ENCODE measurements around the gene SLC35F1. TPM values are rescaled to one million over a fixed set of nuclear protein-coding genes. Genes with fewer than 3 reads are reported as not detected.

SLC35F1 gene
- total RNA-seq, 1 experiment from 2014 or later, result 0.05 TPM

- H3K4me1 ChIP-seq (replicated peaks), result no peaks in the 10 kb centered on the region
- H3K9me3 ChIP-seq (replicated peaks), result no peaks in the 10 kb centered on the region
- no peak overlapping the region for H3K4me3 ChIP-seq
- no peak overlapping the region for H3K27ac ChIP-seq
- no peak for DNase-seq (ENCODE audit: low read depth in 1 of 2, low spot score in 2 of 2)
- no peaks in the 10 kb centered on the region for H3K36me3 ChIP-seq
- H3K27me3 ChIP-seq (replicated peaks), result 0 out of 2 replicates have a peak, but pooled peaks cover 3% of the 10 kb centered on the region
Measured at GRCh38 chr6:118319894-118320649, 413.0 kb downstream of the SLC35F1 start.

GRCh38 chr6:118320652-118321051, 413.6 kb downstream of the SLC35F1 start:
- no peak overlapping the region for H3K4me3 ChIP-seq
- no peaks in the 10 kb centered on the region for H3K36me3 ChIP-seq
- H3K4me1 ChIP-seq (replicated peaks), result no peaks in the 10 kb centered on the region
- DNase-seq (ENCODE audit: low read depth in 1 of 2, low spot score in 2 of 2), result no peak
- 0 out of 2 replicates have a peak, but pooled peaks cover 3% of the 10 kb centered on the region for H3K27me3 ChIP-seq (replicated peaks)
- H3K27ac ChIP-seq, result no peak overlapping the region
- no peaks in the 10 kb centered on the region for H3K9me3 ChIP-seq (replicated peaks)

DNA sequence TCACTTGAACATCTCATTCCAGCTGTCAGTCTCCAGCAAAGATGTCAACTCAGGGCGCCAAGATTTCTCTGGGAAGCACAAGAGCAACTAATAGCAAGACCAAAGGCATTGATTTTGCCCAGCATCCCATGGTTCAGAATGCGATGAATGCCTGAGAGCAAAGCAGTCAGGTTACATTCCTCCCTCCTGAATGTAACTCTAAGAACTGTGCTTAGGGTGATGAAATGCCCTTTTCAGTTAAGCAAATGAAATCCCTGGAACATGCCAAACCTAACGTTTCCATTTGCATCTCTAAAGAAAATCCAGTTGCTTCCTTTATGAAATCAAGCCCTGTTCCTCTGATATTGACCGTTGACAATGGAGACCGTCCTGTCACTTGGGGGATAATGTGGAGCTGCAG, 417.1 kb downstream of the SLC35F1 start:
- Histone ChIP-seq H3K36me3 (no peaks in the 10 kb centered on the region), H3K27me3 (replicated peaks) (no peaks in the 10 kb centered on the region), H3K4me1 (replicated peaks) (no peaks in the 10 kb centered on the region), H3K27ac (no peak overlapping the region), H3K9me3 (replicated peaks) (no peaks in the 10 kb centered on the region), H3K4me3 (no peak overlapping the region)
- DNase-seq (ENCODE audit: low read depth in 1 of 2, low spot score in 2 of 2), result no peak

- Histone ChIP-seq H3K4me1 (replicated peaks) (no peaks in the 10 kb centered on the region), H3K27me3 (replicated peaks) (no peaks in the 10 kb centered on the region), H3K4me3 (no peak overlapping the region), H3K36me3 (no peaks in the 10 kb centered on the region), H3K27ac (no peak overlapping the region), H3K9me3 (replicated peaks) (no peaks in the 10 kb centered on the region; the same call in 1 of the 2 replicates)
- DNase-seq (ENCODE audit: low read depth in 1 of 2, low spot score in 2 of 2), result no peak
Measured at GRCh38 chr6:118325220-118325860, 418.3 kb downstream of the SLC35F1 start.

GRCh38 chr6:118326712-118327111, 419.6 kb downstream of the SLC35F1 start:
- Histone ChIP-seq H3K9me3 (replicated peaks) (no peaks in the 10 kb centered on the region; the same call in 1 of the 2 replicates), H3K36me3 (no peaks in the 10 kb centered on the region), H3K27ac (no peak overlapping the region), H3K4me3 (no peak overlapping the region), H3K27me3 (replicated peaks) (no peaks in the 10 kb centered on the region), H3K4me1 (replicated peaks) (no peaks in the 10 kb centered on the region)
- DNase-seq (ENCODE audit: low read depth in 1 of 2, low spot score in 2 of 2), result no peak

- H3K27ac ChIP-seq, result no peak overlapping the region
- no peaks in the 10 kb centered on the region for H3K4me1 ChIP-seq (replicated peaks)
- DNase-seq (ENCODE audit: low read depth in 1 of 2, low spot score in 2 of 2), result no peak
Measured at GRCh38 chr6:118327237-118327636, 420.2 kb downstream of the SLC35F1 start.

DNA sequence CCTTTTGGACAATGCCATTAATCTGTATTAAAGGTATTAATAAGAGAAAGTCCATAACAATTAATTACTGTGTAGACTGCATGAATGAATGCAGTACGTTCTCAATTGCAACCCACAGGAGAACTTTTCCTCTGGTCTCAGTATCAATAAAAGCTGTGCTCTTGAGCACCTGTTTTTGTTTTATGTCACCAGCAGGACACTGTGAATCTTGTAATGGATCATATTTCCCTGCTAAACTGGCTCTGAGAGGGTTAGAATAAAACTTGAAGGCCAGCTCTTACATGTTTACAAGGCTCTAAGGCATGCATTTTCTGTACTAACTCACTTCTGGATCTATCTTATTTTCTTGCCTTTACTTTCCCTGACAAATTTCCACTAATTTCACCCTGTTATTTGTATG, 426.7 kb downstream of the SLC35F1 start:
- no peak overlapping the region for H3K27ac ChIP-seq
- H3K4me1 ChIP-seq (replicated peaks), result no peaks in the 10 kb centered on the region
- H3K27me3 ChIP-seq (replicated peaks), result no peaks in the 10 kb centered on the region
- no peak for DNase-seq (ENCODE audit: low read depth in 1 of 2, low spot score in 2 of 2)
- no peaks in the 10 kb centered on the region; the same call in 1 of the 2 replicates for H3K9me3 ChIP-seq (replicated peaks)
- H3K4me3 ChIP-seq, result no peak overlapping the region
- H3K36me3 ChIP-seq, result no peaks in the 10 kb centered on the region

More at GRCh38 chr6:118327237-118327636, 420.2 kb downstream of the SLC35F1 start:
- Histone ChIP-seq H3K27me3 (replicated peaks) (no peaks in the 10 kb centered on the region), H3K36me3 (no peaks in the 10 kb centered on the region), H3K9me3 (replicated peaks) (no peaks in the 10 kb centered on the region; the same call in 1 of the 2 replicates), H3K4me3 (no peak overlapping the region)

DNA sequence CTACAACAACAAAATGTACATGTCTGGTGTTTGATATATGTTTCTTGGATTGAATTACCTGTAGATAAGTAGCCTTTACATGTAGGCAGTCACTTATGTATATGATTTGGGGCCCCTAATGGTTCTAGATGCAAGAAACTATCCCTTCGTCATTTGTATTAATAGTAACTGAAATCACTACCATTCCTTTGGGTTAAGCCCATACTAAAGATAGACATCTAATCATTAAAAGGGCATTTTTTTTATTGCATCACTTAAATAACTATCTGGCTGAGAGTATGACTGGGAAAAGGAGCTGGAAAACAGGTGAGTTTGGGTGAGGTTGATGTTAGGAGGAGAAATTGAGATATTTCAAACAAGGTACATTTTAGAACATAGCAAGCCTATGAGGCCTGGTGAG, 427.6 kb downstream of the SLC35F1 start:
- H3K9me3 ChIP-seq (replicated peaks), result no peaks in the 10 kb centered on the region; the same call in 1 of the 2 replicates
- H3K27ac ChIP-seq, result no peak overlapping the region
- no peaks in the 10 kb centered on the region for H3K36me3 ChIP-seq
- no peaks in the 10 kb centered on the region for H3K27me3 ChIP-seq (replicated peaks)
- no peak for DNase-seq (ENCODE audit: low read depth in 1 of 2, low spot score in 2 of 2)
- H3K4me1 ChIP-seq (replicated peaks), result no peaks in the 10 kb centered on the region
- no peak overlapping the region for H3K4me3 ChIP-seq

DNA sequence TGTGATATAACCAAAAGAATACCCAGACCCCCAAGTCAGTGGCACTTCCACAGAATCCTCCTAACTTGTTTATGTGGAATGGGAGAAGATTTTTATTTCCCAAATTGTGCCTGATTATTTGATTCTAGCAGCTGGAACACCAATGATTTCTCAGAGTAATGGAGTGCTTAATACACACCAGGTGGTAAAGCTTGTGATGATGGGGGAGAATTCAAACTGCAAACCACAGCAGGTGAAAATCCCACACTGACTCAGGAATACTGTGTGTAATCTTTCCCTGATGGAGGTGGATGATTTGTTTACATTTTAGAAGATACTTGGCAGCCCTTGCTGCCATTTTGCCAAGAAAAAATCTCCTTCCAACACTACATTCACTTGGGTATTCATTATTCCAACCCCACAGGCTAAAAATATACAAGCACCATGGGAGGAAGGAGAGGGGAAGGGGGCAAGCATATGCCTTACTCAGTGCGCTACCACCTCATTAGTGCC, 428.3 kb downstream of the SLC35F1 start:
- H3K27ac ChIP-seq, result no peak overlapping the region
- no peaks in the 10 kb centered on the region for H3K36me3 ChIP-seq
- no peaks in the 10 kb centered on the region for H3K9me3 ChIP-seq (replicated peaks)
- no peaks in the 10 kb centered on the region for H3K27me3 ChIP-seq (replicated peaks)
- no peaks in the 10 kb centered on the region for H3K4me1 ChIP-seq (replicated peaks)
- H3K4me3 ChIP-seq, result no peak overlapping the region
- no peak for DNase-seq (ENCODE audit: low read depth in 1 of 2, low spot score in 2 of 2)

DNA sequence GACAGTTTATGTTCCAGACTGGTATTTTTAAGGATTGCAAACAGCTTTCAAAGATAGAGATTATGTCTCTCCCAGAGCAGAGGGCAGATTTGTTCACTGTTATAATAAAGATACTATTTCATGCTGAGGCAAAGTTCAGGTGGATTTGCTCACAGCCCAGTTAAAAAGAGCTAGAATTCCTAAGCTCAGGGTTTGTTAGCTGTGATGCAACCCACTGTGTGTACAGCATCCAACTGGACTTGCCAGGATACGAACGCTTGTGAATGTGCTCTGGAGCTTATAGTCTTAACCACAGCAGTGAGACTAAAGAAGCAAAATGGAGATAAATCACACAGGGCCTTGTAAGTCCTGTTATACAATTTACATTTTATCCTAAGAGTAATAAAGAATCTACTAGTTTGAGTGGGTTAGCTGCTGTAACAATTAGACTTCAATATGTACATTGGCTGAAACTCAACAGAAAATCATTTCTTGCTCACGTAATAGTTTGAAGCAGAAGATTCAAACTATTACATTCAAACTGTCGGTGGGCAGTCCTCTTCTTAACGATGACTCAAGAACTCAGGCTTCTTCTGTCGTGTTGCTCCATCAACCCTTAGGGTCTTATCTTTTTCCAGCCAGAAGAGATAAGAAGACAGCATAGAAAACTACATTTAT, 437.1 kb downstream of the SLC35F1 start:
- Histone ChIP-seq H3K4me1 (replicated peaks) (no peaks in the 10 kb centered on the region), H3K36me3 (no peaks in the 10 kb centered on the region), H3K4me3 (no peak overlapping the region), H3K27me3 (replicated peaks) (no peaks in the 10 kb centered on the region), H3K9me3 (replicated peaks) (no peaks in the 10 kb centered on the region; the same call in 1 of the 2 replicates), H3K27ac (no peak overlapping the region)
- DNase-seq (ENCODE audit: low read depth in 1 of 2, low spot score in 2 of 2), result no peak

DNA sequence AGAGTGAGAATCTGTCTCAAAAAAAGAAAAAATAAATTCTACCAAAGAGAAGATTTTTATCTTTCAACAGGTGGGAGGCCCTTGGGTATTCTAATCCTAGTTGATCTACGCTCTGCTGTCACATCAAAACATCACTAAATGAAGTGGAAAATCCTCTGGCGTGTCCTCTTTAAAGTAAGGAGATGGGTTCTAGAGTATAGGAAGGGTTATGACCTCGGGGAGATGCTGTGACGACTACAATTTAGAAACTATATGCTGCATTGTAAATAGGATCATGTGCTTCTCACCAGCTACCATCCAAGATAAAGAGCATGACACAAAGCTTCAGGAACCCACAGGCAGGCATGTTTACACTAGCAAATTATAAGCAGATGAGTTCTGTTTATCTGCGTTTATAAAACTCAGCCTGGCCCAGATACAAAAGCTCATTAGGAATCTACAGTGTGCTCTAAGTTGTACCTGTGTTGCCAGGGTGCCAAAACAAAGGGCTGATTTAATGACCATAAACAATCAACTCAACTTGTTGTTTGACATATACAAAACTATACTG, 443.9 kb downstream of the SLC35F1 start:
- no peak overlapping the region for H3K27ac ChIP-seq
- H3K36me3 ChIP-seq, result no peaks in the 10 kb centered on the region
- DNase-seq (ENCODE audit: low read depth in 1 of 2, low spot score in 2 of 2), result peak in 1 of 2 experiments; percentile 38
- H3K4me1 ChIP-seq (replicated peaks), result no peaks in the 10 kb centered on the region
- H3K4me3 ChIP-seq, result no peak overlapping the region
- H3K27me3 ChIP-seq (replicated peaks), result no peaks in the 10 kb centered on the region
- H3K9me3 ChIP-seq (replicated peaks), result no peaks in the 10 kb centered on the region

GRCh38 chr6:118353564-118353963, 446.5 kb downstream of the SLC35F1 start:
- H3K27me3 ChIP-seq (replicated peaks), result no peaks in the 10 kb centered on the region
- H3K27ac ChIP-seq, result no peak overlapping the region
- no peaks in the 10 kb centered on the region for H3K4me1 ChIP-seq (replicated peaks)
- H3K36me3 ChIP-seq, result no peaks in the 10 kb centered on the region
- DNase-seq (ENCODE audit: low read depth in 1 of 2, low spot score in 2 of 2), result no peak
- no peaks in the 10 kb centered on the region for H3K9me3 ChIP-seq (replicated peaks)
- no peak overlapping the region for H3K4me3 ChIP-seq

DNA sequence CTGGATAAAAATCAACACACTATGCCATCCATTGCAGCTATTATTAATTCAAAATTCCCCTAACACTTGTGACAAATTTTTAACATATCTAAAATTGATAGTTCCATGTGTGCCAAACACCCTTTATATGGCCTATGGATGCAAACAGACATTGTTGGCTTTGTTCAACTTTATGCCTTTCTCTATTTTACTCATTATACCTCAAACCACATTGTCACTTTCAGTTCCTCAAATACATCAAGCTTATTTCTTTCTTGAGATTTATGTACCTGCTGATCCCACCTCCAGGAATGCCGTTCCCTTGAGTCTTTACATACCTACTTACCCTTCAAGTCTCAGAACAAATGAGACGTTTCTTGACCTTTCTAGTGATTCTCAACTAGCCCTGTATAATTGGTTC, 447.6 kb downstream of the SLC35F1 start:
- no peak overlapping the region for H3K27ac ChIP-seq
- no peak overlapping the region for H3K4me3 ChIP-seq
- no peaks in the 10 kb centered on the region for H3K27me3 ChIP-seq (replicated peaks)
- no peaks in the 10 kb centered on the region for H3K36me3 ChIP-seq
- no peaks in the 10 kb centered on the region for H3K9me3 ChIP-seq (replicated peaks)
- DNase-seq (ENCODE audit: low read depth in 1 of 2, low spot score in 2 of 2), result no peak
- no peaks in the 10 kb centered on the region for H3K4me1 ChIP-seq (replicated peaks)
